Mesenchymal stem cell (in vitro differentiated cells and primary cell): Measurements from ENCODE around the gene SMO.

Source experiments
- DNase-seq: peaks from one replicate; pipeline ENCODE4 v3.0.0-alpha.2; 2013
- H2AFZ ChIP-seq: one replicate; pipeline ENCODE4 v1.6.1; 2013; ENCODE audit warnings: low read depth, mild to moderate bottlenecking, control low read depth, inconsistent platforms, low read length, moderate library complexity
- H2AK5ac ChIP-seq: 2 replicates; pipeline ENCODE4 v1.6.1; 2013; ENCODE audit warnings: low read length, moderate library complexity, mild to moderate bottlenecking, inconsistent platforms; ENCODE audit not compliant: severe bottlenecking
- H2BK120ac ChIP-seq: one replicate; pipeline ENCODE4 v1.6.1; 2013; ENCODE audit warnings: low read depth, mild to moderate bottlenecking, inconsistent platforms, low read length, moderate library complexity
- H2BK12ac ChIP-seq, 2 experiments: one replicate each; pipeline ENCODE4 v1.6.1; 2013; ENCODE audit warnings: inconsistent platforms in 2 of 2, low read length in 2 of 2, mild to moderate bottlenecking in 2 of 2, moderate library complexity in 2 of 2, control low read depth in 1 of 2
- H2BK15ac ChIP-seq: one replicate; pipeline ENCODE4 v1.6.1; 2013; ENCODE audit warnings: mild to moderate bottlenecking, low read depth, inconsistent platforms; ENCODE audit not compliant: poor library complexity, severe bottlenecking
- H2BK5ac ChIP-seq: 2 replicates; pipeline ENCODE4 v1.6.1; 2013; ENCODE audit warnings: low read depth, mild to moderate bottlenecking, low read length, control low read depth, inconsistent platforms; ENCODE audit not compliant: poor library complexity, severe bottlenecking
- H3K14ac ChIP-seq, 2 experiments: one replicate each; pipeline ENCODE4 v1.6.1; 2013; ENCODE audit warnings: inconsistent platforms in 2 of 2, low read length in 2 of 2, control low read depth in 1 of 2, mild to moderate bottlenecking in 1 of 2, moderate library complexity in 1 of 2
- H3K18ac ChIP-seq, 2 experiments: one replicate each; pipeline ENCODE4 v1.6.1; 2013; ENCODE audit warnings: inconsistent platforms in 2 of 2, low read length in 2 of 2, control low read depth in 1 of 2, low read depth in 1 of 2, mild to moderate bottlenecking in 1 of 2
- H3K23ac ChIP-seq, 2 experiments: one replicate each; pipeline ENCODE4 v1.6.1; 2013; ENCODE audit warnings: inconsistent platforms in 2 of 2, low read length in 2 of 2, mild to moderate bottlenecking in 2 of 2, moderate library complexity in 2 of 2, control low read depth in 1 of 2
- H3K27ac ChIP-seq: 2 replicates; pipeline ENCODE4 v1.5.1; 2013; ENCODE audit warnings: mild to moderate bottlenecking, moderate library complexity, low read length, control low read depth, inconsistent platforms; ENCODE audit not compliant: poor library complexity, severe bottlenecking
- H3K27me3 ChIP-seq, 2 experiments: 2 replicates each; pipeline versions ENCODE4 v1.6.1 to v1.7.0; 2013; ENCODE audit warnings: low read length in 2 of 2, mild to moderate bottlenecking in 2 of 2, moderate library complexity in 2 of 2, control low read depth in 1 of 2, inconsistent platforms in 1 of 2; ENCODE audit not compliant: control insufficient read depth in 1 of 2, insufficient read depth in 1 of 2
- H3K36me3 ChIP-seq, 2 experiments: 2 replicates each; pipeline versions ENCODE4 v1.6.1 to v1.7.0; 2013; ENCODE audit warnings: low read length in 2 of 2, control low read depth in 1 of 2, inconsistent platforms in 1 of 2, low read depth in 1 of 2, mild to moderate bottlenecking in 1 of 2; ENCODE audit not compliant: insufficient read depth in 2 of 2, control insufficient read depth in 1 of 2
- H3K4ac ChIP-seq, 2 experiments: one replicate each; pipeline ENCODE4 v1.6.1; 2013; ENCODE audit warnings: inconsistent platforms in 2 of 2, low read length in 2 of 2, mild to moderate bottlenecking in 2 of 2, moderate library complexity in 2 of 2, control low read depth in 1 of 2, low read depth in 1 of 2
- H3K4me1 ChIP-seq: 2 replicates; pipeline ENCODE4 v1.6.1; 2013; ENCODE audit warnings: low read depth, low read length, control low read depth; ENCODE audit not compliant: control insufficient read depth, insufficient read depth
- H3K4me2 ChIP-seq: 2 replicates; pipeline ENCODE4 v1.6.1; 2013; ENCODE audit warnings: low read length, mild to moderate bottlenecking, inconsistent platforms; ENCODE audit not compliant: poor library complexity, severe bottlenecking
- H3K4me3 ChIP-seq, 2 experiments: 2 replicates each; pipeline versions ENCODE4 v1.5.1 to v1.7.0; 2013; ENCODE audit warnings: low read length in 2 of 2, mild to moderate bottlenecking in 2 of 2, control low read depth in 1 of 2, low read depth in 1 of 2; ENCODE audit not compliant: insufficient read depth in 1 of 2
- H3K79me1 ChIP-seq: replicated peaks from 2 replicates; pipeline ENCODE4 v1.6.1; 2013; ENCODE audit warnings: mild to moderate bottlenecking, control low read depth, low read length, inconsistent platforms; ENCODE audit not compliant: poor library complexity, severe bottlenecking
- H3K9ac ChIP-seq: 2 replicates; pipeline ENCODE4 v1.7.0; 2013; ENCODE audit warnings: mild to moderate bottlenecking, low read length, moderate library complexity
- H3K9me3 ChIP-seq: 2 replicates; pipeline ENCODE4 v1.7.0; 2013; ENCODE audit warnings: mild to moderate bottlenecking, low read length; ENCODE audit not compliant: control insufficient read depth
- H4K8ac ChIP-seq: one replicate; pipeline ENCODE4 v1.6.1; 2013; ENCODE audit warnings: inconsistent platforms, mild to moderate bottlenecking, low read length, moderate library complexity
- H4K91ac ChIP-seq: one replicate; pipeline ENCODE4 v1.6.1; 2013; ENCODE audit warnings: mild to moderate bottlenecking, low read length, inconsistent platforms
- WGBS: methylation state at CpG from one replicate; pipeline ENCODE4 v1.1.7; 2013; ENCODE audit warnings: mixed read lengths; 5-methylcytosine and 5-hydroxymethylcytosine counted together

Gene SMO

GRCh38 chr7:129150199-129150996, 38.0 kb upstream of the SMO start:
- DNase-seq, result no peak
- Histone ChIP-seq H3K4me1 (peaks cover 2% of the 10 kb centered on the region), H3K4me2 (no peak overlapping the region), H3K79me1 (peaks cover 2% of the 10 kb centered on the region), H3K18ac (no peak overlapping the region), H2AK5ac (no peak overlapping the region), H3K23ac (no peak overlapping the region), H2BK120ac (no peak overlapping the region), H3K4me3 (no peak overlapping the region), H4K91ac (no peak overlapping the region), H2BK12ac (no peak overlapping the region), H3K9me3 (no peaks in the 10 kb centered on the region), H2AFZ (no peak overlapping the region), H2BK15ac (no peak overlapping the region), H4K8ac (no peak overlapping the region), H3K14ac (no peak overlapping the region), H3K4ac (no peak overlapping the region), H2BK5ac (no peak overlapping the region), H3K9ac (no peak overlapping the region), H3K36me3 (no peaks in the 10 kb centered on the region), H3K27ac (no peak overlapping the region), H3K27me3 (peaks cover 35 to 85% of the 10 kb centered on the region in 2 experiments)
- 52% methylated on average over 6 of the region's 8 CpGs for WGBS

DNA sequence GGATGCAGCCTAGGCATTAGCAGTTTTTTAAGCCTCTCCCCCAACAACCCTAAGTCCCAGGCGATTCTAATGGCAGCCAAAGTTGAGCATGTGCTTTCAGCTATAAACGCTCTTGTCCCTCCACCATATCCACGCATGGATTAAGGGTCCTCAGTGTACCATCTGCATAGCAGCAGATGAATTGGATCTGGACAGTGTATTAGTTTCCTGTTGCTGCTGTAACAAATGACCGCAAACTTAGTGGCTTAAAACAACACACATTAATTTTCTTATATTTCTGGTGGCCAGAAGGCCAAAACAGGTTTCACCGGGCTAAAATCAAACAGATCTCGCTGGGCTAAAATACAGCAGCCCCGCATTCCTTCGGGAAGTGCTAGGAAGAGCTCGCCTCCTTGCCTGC, 30.8 kb upstream of the SMO start:
- H2AK5ac ChIP-seq, result no peak overlapping the region
- H3K9me3 ChIP-seq, result no peaks in the 10 kb centered on the region
- H3K23ac ChIP-seq, result no peak overlapping the region
- no peak overlapping the region for H2BK5ac ChIP-seq
- no peak for DNase-seq
- H3K14ac ChIP-seq, result no peak overlapping the region
- H3K4me2 ChIP-seq, result no peak overlapping the region
- H3K79me1 ChIP-seq, result no peaks in the 10 kb centered on the region
- peaks cover 0 to 6% of the 10 kb centered on the region in 2 experiments for H3K36me3 ChIP-seq
- no peak overlapping the region for H3K18ac ChIP-seq
- no peak overlapping the region for H3K4me3 ChIP-seq
- H2BK15ac ChIP-seq, result no peak overlapping the region
- H4K91ac ChIP-seq, result no peak overlapping the region
- H2BK12ac ChIP-seq, result no peak overlapping the region
- 93% methylated on average over 9 of the region's 9 CpGs for WGBS
- no peak overlapping the region for H2AFZ ChIP-seq
- peaks cover 7 to 63% of the 10 kb centered on the region in 2 experiments for H3K27me3 ChIP-seq
- H3K4me1 ChIP-seq, result peaks cover 11% of the 10 kb centered on the region
- H4K8ac ChIP-seq, result no peak overlapping the region
- no peak overlapping the region for H2BK120ac ChIP-seq
- no peak overlapping the region for H3K9ac ChIP-seq
- no peak overlapping the region for H3K27ac ChIP-seq
- no peak overlapping the region for H3K4ac ChIP-seq

DNA sequence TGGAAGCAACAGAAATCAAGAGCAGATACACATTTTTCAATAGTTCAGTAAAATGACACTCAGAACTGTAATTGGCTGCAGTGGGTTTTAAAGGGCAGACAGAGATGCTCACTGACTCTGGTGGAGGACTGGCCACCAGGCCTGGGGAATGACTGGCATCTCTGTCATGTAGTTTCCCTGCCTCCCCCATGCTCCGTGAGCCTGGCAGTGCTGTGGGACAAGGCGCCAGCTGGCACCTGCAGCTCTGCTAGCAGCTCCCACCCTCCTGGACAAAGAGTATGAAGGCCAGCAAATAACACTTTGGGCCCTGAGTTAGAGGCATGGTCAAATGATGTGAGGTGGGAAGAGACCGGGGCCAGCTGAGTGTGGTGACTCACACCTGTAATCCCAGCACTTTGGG, 28.9 kb upstream of the SMO start:
- Histone ChIP-seq H4K91ac (no peak overlapping the region), H3K79me1 (no peaks in the 10 kb centered on the region), H3K4me1 (peaks cover 11% of the 10 kb centered on the region), H3K27ac (no peak overlapping the region), H3K4me3 (no peak overlapping the region), H3K9me3 (no peaks in the 10 kb centered on the region), H3K36me3 (peaks cover 0 to 6% of the 10 kb centered on the region in 2 experiments), H2AFZ (peak overlapping the region; percentile 16), H2BK120ac (no peak overlapping the region), H2BK12ac (no peak overlapping the region), H4K8ac (no peak overlapping the region), H3K4me2 (no peak overlapping the region), H2BK5ac (no peak overlapping the region), H3K18ac (no peak overlapping the region), H3K14ac (no peak overlapping the region), H3K9ac (no peak overlapping the region), H3K23ac (no peak overlapping the region), H3K27me3 (peaks cover 7 to 63% of the 10 kb centered on the region in 2 experiments), H2BK15ac (no peak overlapping the region), H2AK5ac (no peak overlapping the region), H3K4ac (no peak overlapping the region)
- WGBS, result 97% methylated on average over 3 of the region's 3 CpGs
- DNase-seq, result no peak

- Histone ChIP-seq H2BK5ac (no peak overlapping the region), H3K79me1 (no peaks in the 10 kb centered on the region), H3K9me3 (no peaks in the 10 kb centered on the region), H2BK120ac (no peak overlapping the region), H3K27ac (no peak overlapping the region), H3K27me3 (peaks cover 7 to 65% of the 10 kb centered on the region in 2 experiments), H3K9ac (no peak overlapping the region), H3K4ac (no peak overlapping the region), H2BK15ac (no peak overlapping the region), H3K4me2 (no peak overlapping the region), H4K8ac (no peak overlapping the region), H3K4me3 (no peak overlapping the region), H2AFZ (no peak overlapping the region), H3K18ac (no peak overlapping the region), H2BK12ac (no peak overlapping the region), H3K4me1 (peaks cover 11% of the 10 kb centered on the region), H4K91ac (no peak overlapping the region), H3K36me3 (peaks cover 0 to 6% of the 10 kb centered on the region in 2 experiments), H3K23ac (no peak overlapping the region), H3K14ac (peak overlapping the region in 1 of 2 experiments; percentile 7), H2AK5ac (no peak overlapping the region)
- WGBS, result 88% methylated on average over 2 of the region's 3 CpGs
- no peak for DNase-seq
Observed at GRCh38 chr7:129160161-129160905, 28.1 kb upstream of the SMO start.
